Measurements from ENCODE around the gene PVALEF.

- TF ChIP-seq EZH2 (IDR thresholded peaks at IDR 0.05; ENCODE audit: borderline replicate concordance, low read depth, low read length, severe bottlenecking) (no peak), POLR2A (IDR thresholded peaks at IDR 0.05; ENCODE audit: low read depth, low read length) (no peak), MYC (IDR thresholded peaks at IDR 0.05; ENCODE audit: low read depth, low read length) (no peak), POLR2AphosphoS5 (IDR thresholded peaks at IDR 0.05; ENCODE audit: insufficient read depth, low read depth, low read length) (no peak), FOS (IDR thresholded peaks at IDR 0.05; ENCODE audit: borderline replicate concordance, insufficient read depth, low read length) (no peak), JUN (IDR thresholded peaks at IDR 0.05; ENCODE audit: borderline replicate concordance, insufficient read depth, insufficient read length, low read depth) (no peak)
- TF ChIP-seq, protein P1, sequence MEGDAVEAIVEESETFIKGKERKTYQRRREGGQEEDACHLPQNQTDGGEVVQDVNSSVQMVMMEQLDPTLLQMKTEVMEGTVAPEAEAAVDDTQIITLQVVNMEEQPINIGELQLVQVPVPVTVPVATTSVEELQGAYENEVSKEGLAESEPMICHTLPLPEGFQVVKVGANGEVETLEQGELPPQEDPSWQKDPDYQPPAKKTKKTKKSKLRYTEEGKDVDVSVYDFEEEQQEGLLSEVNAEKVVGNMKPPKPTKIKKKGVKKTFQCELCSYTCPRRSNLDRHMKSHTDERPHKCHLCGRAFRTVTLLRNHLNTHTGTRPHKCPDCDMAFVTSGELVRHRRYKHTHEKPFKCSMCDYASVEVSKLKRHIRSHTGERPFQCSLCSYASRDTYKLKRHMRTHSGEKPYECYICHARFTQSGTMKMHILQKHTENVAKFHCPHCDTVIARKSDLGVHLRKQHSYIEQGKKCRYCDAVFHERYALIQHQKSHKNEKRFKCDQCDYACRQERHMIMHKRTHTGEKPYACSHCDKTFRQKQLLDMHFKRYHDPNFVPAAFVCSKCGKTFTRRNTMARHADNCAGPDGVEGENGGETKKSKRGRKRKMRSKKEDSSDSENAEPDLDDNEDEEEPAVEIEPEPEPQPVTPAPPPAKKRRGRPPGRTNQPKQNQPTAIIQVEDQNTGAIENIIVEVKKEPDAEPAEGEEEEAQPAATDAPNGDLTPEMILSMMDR (IDR thresholded peaks at IDR 0.05; ENCODE audit: extremely low read depth in 1 of 2, insufficient read depth in 1 of 2, low read depth in 1 of 2, low read length in 2 of 2), result no peak
- TF ChIP-seq, protein P2, sequence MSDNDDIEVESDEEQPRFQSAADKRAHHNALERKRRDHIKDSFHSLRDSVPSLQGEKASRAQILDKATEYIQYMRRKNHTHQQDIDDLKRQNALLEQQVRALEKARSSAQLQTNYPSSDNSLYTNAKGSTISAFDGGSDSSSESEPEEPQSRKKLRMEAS (IDR thresholded peaks at IDR 0.05; ENCODE audit: insufficient read depth, insufficient read length), result no peak
Measured at GRCh38 chr17:81169870-81170309, 4.6 kb downstream of the PVALEF start.
